ENCODE measurements around the gene ADAMTS15. TPM values are rescaled to one million over a fixed set of nuclear protein-coding genes. Genes with fewer than 3 reads are reported as not detected.

Gene ADAMTS15, protein sequence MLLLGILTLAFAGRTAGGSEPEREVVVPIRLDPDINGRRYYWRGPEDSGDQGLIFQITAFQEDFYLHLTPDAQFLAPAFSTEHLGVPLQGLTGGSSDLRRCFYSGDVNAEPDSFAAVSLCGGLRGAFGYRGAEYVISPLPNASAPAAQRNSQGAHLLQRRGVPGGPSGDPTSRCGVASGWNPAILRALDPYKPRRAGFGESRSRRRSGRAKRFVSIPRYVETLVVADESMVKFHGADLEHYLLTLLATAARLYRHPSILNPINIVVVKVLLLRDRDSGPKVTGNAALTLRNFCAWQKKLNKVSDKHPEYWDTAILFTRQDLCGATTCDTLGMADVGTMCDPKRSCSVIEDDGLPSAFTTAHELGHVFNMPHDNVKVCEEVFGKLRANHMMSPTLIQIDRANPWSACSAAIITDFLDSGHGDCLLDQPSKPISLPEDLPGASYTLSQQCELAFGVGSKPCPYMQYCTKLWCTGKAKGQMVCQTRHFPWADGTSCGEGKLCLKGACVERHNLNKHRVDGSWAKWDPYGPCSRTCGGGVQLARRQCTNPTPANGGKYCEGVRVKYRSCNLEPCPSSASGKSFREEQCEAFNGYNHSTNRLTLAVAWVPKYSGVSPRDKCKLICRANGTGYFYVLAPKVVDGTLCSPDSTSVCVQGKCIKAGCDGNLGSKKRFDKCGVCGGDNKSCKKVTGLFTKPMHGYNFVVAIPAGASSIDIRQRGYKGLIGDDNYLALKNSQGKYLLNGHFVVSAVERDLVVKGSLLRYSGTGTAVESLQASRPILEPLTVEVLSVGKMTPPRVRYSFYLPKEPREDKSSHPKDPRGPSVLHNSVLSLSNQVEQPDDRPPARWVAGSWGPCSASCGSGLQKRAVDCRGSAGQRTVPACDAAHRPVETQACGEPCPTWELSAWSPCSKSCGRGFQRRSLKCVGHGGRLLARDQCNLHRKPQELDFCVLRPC
- 0.02 TPM in 1 of 2 replicates, not detected in the other for total RNA-seq

- H3K27ac Mint-ChIP-seq = no peak within 1 kb of the TSS
- intact Hi-C loops (cut with micrococcal nuclease) = loop anchor here (2.0 kb wide), 1 partner anchor 14 kb away; no protein-coding TSS in a partner anchor
- H3K4me1 Mint-ChIP-seq = peaks cover 6% of the 10 kb centered on the region
- no peaks in the 10 kb centered on the region for H3K36me3 Mint-ChIP-seq (ENCODE audit: low read depth)
- peaks cover 60% of the 10 kb centered on the region for H3K27me3 Mint-ChIP-seq
- DNase-seq = peak; percentile 85
- H3K4me3 Mint-ChIP-seq = peak within 1 kb of the TSS; percentile 67
- no peaks in the 10 kb centered on the region for H3K9me3 Mint-ChIP-seq
Observed at GRCh38 chr11:130448416-130449309, at the start of gene ADAMTS15. ADAMTS15 (plus strand) TSS chr11:130448645; CDS start chr11:130448974, 329 bp downstream.

- Mint-ChIP-seq H3K27ac (no peak overlapping the region), H3K9me3 (no peaks in the 10 kb centered on the region), H3K27me3 (peaks cover 33% of the 10 kb centered on the region), H3K4me1 (peaks cover 19% of the 10 kb centered on the region), H3K36me3 (ENCODE audit: low read depth) (no peaks in the 10 kb centered on the region), H3K4me3 (no peak overlapping the region)
- intact Hi-C loops (cut with micrococcal nuclease) = no loop called here
- DNase-seq = no peak
Observed at GRCh38 chr11:130399196-130399595, 49.2 kb upstream of the ADAMTS15 start.

- Mint-ChIP-seq H3K27me3 (peaks cover 33% of the 10 kb centered on the region), H3K4me3 (no peak overlapping the region), H3K9me3 (no peaks in the 10 kb centered on the region), H3K4me1 (peaks cover 19% of the 10 kb centered on the region), H3K27ac (no peak overlapping the region), H3K36me3 (ENCODE audit: low read depth) (no peaks in the 10 kb centered on the region)
- DNase-seq = no peak
- intact Hi-C loops (cut with micrococcal nuclease) = no loop called here
Observed at GRCh38 chr11:130400781-130401483, 47.5 kb upstream of the ADAMTS15 start.

GRCh38 chr11:130402570-130402969 lies 45.9 kb upstream of the ADAMTS15 start:
- no peak overlapping the region for H3K27ac Mint-ChIP-seq
- H3K27me3 Mint-ChIP-seq = peaks cover 28% of the 10 kb centered on the region
- no peaks in the 10 kb centered on the region for H3K36me3 Mint-ChIP-seq (ENCODE audit: low read depth)
- H3K9me3 Mint-ChIP-seq = no peaks in the 10 kb centered on the region
- peaks cover 19% of the 10 kb centered on the region for H3K4me1 Mint-ChIP-seq
- intact Hi-C loops (cut with micrococcal nuclease) = no loop called here
- no peak for DNase-seq
- no peak overlapping the region for H3K4me3 Mint-ChIP-seq

GRCh38 chr11:130403271-130403804 lies 45.1 kb upstream of the ADAMTS15 start:
- Mint-ChIP-seq H3K36me3 (ENCODE audit: low read depth) (no peaks in the 10 kb centered on the region), H3K4me3 (no peak overlapping the region), H3K27ac (no peak overlapping the region), H3K27me3 (peaks cover 22% of the 10 kb centered on the region), H3K4me1 (peaks cover 19% of the 10 kb centered on the region), H3K9me3 (no peaks in the 10 kb centered on the region)
- no peak for DNase-seq
- intact Hi-C loops (cut with micrococcal nuclease) = no loop called here

DNA sequence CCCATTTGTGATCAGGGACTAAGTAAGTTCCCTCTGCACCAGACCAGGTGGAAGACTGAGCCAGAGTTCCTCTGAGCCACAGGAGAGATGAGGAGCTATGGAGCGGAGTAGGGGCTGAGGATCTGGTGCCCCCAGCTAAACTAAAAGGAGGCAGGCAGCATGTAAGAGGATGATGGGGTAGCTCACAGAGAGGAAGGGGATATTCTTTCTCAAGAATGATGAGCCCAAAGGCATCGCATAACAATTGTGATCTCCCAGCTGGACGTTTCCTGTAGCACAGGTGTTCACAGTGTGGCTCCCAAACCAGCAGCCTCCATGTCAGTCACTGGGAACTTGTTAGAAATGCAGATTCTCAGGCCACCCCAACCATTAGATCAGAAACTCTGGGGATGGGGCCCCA lies 44.5 kb upstream of the ADAMTS15 start:
- Mint-ChIP-seq H3K27ac (no peak overlapping the region), H3K27me3 (peaks cover 19% of the 10 kb centered on the region), H3K9me3 (no peaks in the 10 kb centered on the region), H3K4me1 (peaks cover 19% of the 10 kb centered on the region), H3K36me3 (ENCODE audit: low read depth) (no peaks in the 10 kb centered on the region), H3K4me3 (no peak overlapping the region)
- intact Hi-C loops (cut with micrococcal nuclease) = no loop called here
- DNase-seq = no peak

DNA sequence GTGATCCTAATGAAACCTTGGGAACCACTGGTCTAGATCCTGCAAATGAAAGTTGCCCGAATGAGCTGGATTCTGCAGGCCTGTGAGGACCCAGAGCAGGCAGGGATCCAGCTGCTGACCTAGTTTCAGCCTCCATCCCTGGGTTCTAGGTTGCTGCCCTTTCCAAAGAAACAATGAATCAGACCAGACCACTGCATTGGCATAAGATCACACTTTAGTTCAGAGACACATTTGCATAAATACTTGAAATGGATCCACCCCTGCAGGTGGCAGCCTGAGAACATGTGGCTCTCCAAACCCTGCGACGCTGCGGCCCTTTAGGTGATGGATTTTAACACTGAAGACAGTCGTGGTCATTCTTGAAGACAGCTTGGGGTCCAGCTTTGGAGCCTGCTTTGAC lies 43.7 kb upstream of the ADAMTS15 start:
- DNase-seq = no peak
- H3K36me3 Mint-ChIP-seq (ENCODE audit: low read depth) = no peaks in the 10 kb centered on the region
- no peaks in the 10 kb centered on the region for H3K9me3 Mint-ChIP-seq
- no peak overlapping the region for H3K4me3 Mint-ChIP-seq
- intact Hi-C loops (cut with micrococcal nuclease) = no loop called here
- H3K4me1 Mint-ChIP-seq = peaks cover 19% of the 10 kb centered on the region
- H3K27me3 Mint-ChIP-seq = peaks cover 17% of the 10 kb centered on the region
- no peak overlapping the region for H3K27ac Mint-ChIP-seq

DNA sequence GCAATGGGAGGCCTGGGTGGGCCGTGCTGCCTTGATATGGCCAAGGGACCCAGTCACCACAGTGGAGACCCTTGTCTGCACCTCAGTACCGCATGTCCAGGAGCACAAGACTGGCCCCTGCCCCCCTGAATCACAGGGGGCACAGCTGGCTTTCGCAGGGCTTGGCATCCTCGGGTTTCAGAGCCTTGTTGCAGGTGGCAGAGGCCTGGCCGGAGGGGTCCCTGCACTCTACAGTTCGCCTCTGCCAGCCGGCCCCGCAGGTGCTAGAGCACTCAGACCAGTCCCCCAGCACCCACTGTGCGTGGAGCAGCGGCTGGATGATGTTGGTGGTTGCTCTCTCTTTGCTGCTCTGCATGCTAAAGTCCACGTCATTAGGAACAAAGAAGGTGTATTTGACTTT lies 43.0 kb upstream of the ADAMTS15 start:
- Mint-ChIP-seq H3K4me3 (no peak overlapping the region), H3K4me1 (peaks cover 13% of the 10 kb centered on the region), H3K36me3 (ENCODE audit: low read depth) (no peaks in the 10 kb centered on the region), H3K27ac (no peak overlapping the region), H3K9me3 (no peaks in the 10 kb centered on the region), H3K27me3 (peaks cover 12% of the 10 kb centered on the region)
- intact Hi-C loops (cut with micrococcal nuclease) = no loop called here
- DNase-seq = no peak

DNA sequence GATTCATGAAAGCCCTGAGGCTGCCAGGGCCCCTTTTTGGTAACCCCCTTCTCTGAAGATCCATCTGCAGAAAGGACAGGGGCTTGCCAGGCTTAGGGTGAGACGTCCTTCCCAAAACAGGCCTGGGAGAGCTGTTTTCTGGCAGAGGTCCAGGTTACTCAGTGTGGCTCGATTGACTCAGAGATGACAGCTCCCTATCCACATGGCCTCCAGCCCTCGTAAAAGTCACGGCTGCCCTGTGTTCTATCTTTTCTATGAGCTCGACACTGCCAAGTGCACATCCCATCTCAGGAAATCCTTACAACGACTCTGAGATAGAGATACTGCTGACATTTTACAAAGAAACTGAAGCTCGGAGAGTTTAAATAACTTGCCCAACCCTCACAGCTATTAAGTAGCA lies 40.5 kb upstream of the ADAMTS15 start:
- Mint-ChIP-seq H3K4me1 (peaks cover 6% of the 10 kb centered on the region), H3K36me3 (ENCODE audit: low read depth) (no peaks in the 10 kb centered on the region), H3K27ac (no peak overlapping the region), H3K4me3 (no peak overlapping the region), H3K27me3 (peaks cover 6% of the 10 kb centered on the region), H3K9me3 (no peaks in the 10 kb centered on the region)
- intact Hi-C loops (cut with micrococcal nuclease) = no loop called here
- DNase-seq = no peak

DNA sequence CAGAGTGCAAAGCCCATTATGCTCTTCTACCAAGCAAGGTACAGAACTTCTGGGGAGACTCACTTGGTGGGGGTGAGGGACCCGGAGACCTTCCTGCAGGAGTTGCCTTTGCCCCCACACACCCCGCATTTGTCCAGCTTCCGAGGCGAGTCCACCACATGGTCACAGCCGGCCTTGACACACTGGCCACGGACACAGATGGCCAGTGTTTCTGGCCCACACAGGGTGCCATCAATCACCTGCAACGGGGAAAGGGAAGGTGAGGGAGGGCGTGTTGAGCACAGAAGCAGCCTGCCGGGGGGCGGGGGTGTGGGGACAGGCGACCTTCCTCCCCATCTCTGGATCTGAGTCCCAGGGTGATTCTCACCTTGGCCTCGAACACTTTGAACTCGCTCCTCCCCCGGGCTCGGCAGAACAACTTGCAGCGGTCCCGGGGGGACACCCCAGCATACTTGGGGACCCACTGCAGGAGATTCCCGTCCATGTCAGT lies 40.0 kb upstream of the ADAMTS15 start:
- H3K4me3 Mint-ChIP-seq = no peak overlapping the region
- no peaks in the 10 kb centered on the region for H3K36me3 Mint-ChIP-seq (ENCODE audit: low read depth)
- peaks cover 3% of the 10 kb centered on the region for H3K27me3 Mint-ChIP-seq
- no peak for DNase-seq
- H3K27ac Mint-ChIP-seq = no peak overlapping the region
- H3K9me3 Mint-ChIP-seq = no peaks in the 10 kb centered on the region
- peaks cover 3% of the 10 kb centered on the region for H3K4me1 Mint-ChIP-seq
- intact Hi-C loops (cut with micrococcal nuclease) = no loop called here

DNA sequence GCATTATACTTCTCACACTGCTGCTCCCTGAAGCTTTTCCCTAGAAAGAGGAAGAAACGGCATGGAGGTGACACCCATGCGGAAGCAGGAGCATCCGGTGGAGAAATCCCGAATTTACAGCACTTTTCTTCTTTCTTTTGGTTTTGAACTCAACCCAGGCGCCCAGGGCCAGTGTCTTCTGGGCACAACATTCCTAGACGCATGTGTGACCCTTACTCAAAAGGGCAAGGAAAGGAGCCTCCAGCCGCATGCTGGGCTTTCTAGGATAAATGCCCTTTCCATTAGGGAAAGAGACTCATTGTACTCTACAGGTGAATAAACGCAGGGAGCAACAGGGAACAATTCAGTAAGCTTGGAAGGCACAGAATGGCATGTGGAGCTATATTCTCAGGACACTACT lies 39.5 kb upstream of the ADAMTS15 start:
- Mint-ChIP-seq H3K36me3 (ENCODE audit: low read depth) (no peaks in the 10 kb centered on the region), H3K4me1 (no peaks in the 10 kb centered on the region), H3K27ac (no peak overlapping the region), H3K4me3 (no peak overlapping the region), H3K9me3 (no peaks in the 10 kb centered on the region), H3K27me3 (peaks cover 5% of the 10 kb centered on the region)
- no peak for DNase-seq
- intact Hi-C loops (cut with micrococcal nuclease) = no loop called here

- Mint-ChIP-seq H3K27ac (no peak overlapping the region), H3K4me3 (no peak overlapping the region), H3K4me1 (no peaks in the 10 kb centered on the region), H3K36me3 (ENCODE audit: low read depth) (no peaks in the 10 kb centered on the region), H3K27me3 (peaks cover 5% of the 10 kb centered on the region), H3K9me3 (no peaks in the 10 kb centered on the region)
- intact Hi-C loops (cut with micrococcal nuclease) = no loop called here
- DNase-seq = no peak
Observed at GRCh38 chr11:130409594-130410388, 38.7 kb upstream of the ADAMTS15 start.

All from activated CD4-positive, alpha-beta T cell treated with anti-CD3 and anti-CD28 coated beads, Interleukin-2, amount 10 ng/mL, durations not matched to agents 24 days and 14 days (primary cell).